GM21786 (cell line): ENCODE data around the gene DNAJC16.

ENCODE experiments used
- ATAC-seq: cut with Tn5 transposase; IDR thresholded peaks from one replicate; pipeline ENCODE4 v1.9.1; 2021; ENCODE audit not compliant: unreplicated experiment

Gene DNAJC16

GRCh38 chr1:15531682-15532081, 5.0 kb downstream of the DNAJC16 start:
- ATAC-seq, result no peak

- no peak for ATAC-seq
Measured at GRCh38 chr1:15538771-15539170, 12.1 kb downstream of the DNAJC16 start.

GRCh38 chr1:15540186-15540585, 13.5 kb downstream of the DNAJC16 start:
- ATAC-seq, result no peak

- ATAC-seq, result no peak
Measured at GRCh38 chr1:15541231-15541792, 14.7 kb downstream of the DNAJC16 start.

- ATAC-seq, result no peak
Measured at GRCh38 chr1:15542388-15543250, 16.0 kb downstream of the DNAJC16 start.

GRCh38 chr1:15543251-15543588, 16.6 kb downstream of the DNAJC16 start:
- no peak for ATAC-seq

GRCh38 chr1:15543589-15544568, 17.2 kb downstream of the DNAJC16 start:
- ATAC-seq, result no peak

GRCh38 chr1:15546641-15547040, 20.0 kb downstream of the DNAJC16 start:
- no peak for ATAC-seq

- ATAC-seq, result no peak
Measured at GRCh38 chr1:15550573-15550972, 23.9 kb downstream of the DNAJC16 start.

- ATAC-seq, result no peak
Measured at GRCh38 chr1:15557008-15557407, 30.4 kb downstream of the DNAJC16 start.

- no peak for ATAC-seq
Measured at GRCh38 chr1:15557594-15557993, 30.9 kb downstream of the DNAJC16 start.

- ATAC-seq, result no peak
Measured at GRCh38 chr1:15558516-15558915, 31.9 kb downstream of the DNAJC16 start.

- no peak for ATAC-seq
Measured at GRCh38 chr1:15559189-15559810, 32.7 kb downstream of the DNAJC16 start.

GRCh38 chr1:15568387-15569073, 41.9 kb downstream of the DNAJC16 start:
- no peak for ATAC-seq

GRCh38 chr1:15570861-15571260, 44.2 kb downstream of the DNAJC16 start:
- no peak for ATAC-seq

- no peak for ATAC-seq
Measured at GRCh38 chr1:15571266-15571665, 44.6 kb downstream of the DNAJC16 start.

GRCh38 chr1:15573477-15573876, 46.8 kb downstream of the DNAJC16 start:
- ATAC-seq, result no peak

GRCh38 chr1:15574741-15575140, 48.1 kb downstream of the DNAJC16 start:
- no peak for ATAC-seq

- no peak for ATAC-seq
Measured at GRCh38 chr1:15575549-15576150, 49.0 kb downstream of the DNAJC16 start.

GRCh38 chr1:15577691-15578090, 51.0 kb downstream of the DNAJC16 start:
- ATAC-seq, result no peak
